ACC112 (cell line): ENCODE data around the gene RAB1A.
"Not testable (repeated sequence)": the region's sequence is repeated elsewhere in the genome, so short reads cannot be mapped to it uniquely, and the experiment has no call there.

Source experiments
- H2AFZ ChIP-seq: fragments of 200-600 bp; sonication (generic); one replicate; pipeline ENCODE4 v1.6.0; 2017; ENCODE audit warnings: antibody characterized with exemption, low read length; ENCODE audit not compliant: unreplicated experiment
- H3K27ac ChIP-seq: fragments of 200-600 bp; sonication (generic); 2 replicates; pipeline ENCODE4 v1.5.1; 2014; ENCODE audit warnings: low read depth, mild to moderate bottlenecking, antibody characterized with exemption, low read length, moderate library complexity
- H3K27me3 ChIP-seq: fragments of 200-600 bp; sonication (generic); 2 replicates; pipeline ENCODE4 v1.6.1; 2014; ENCODE audit warnings: mild to moderate bottlenecking, antibody characterized with exemption, low read length, moderate library complexity, mixed read lengths; ENCODE audit not compliant: insufficient read depth
- H3K36me3 ChIP-seq: fragments of 200-600 bp; sonication (generic); 2 replicates; pipeline ENCODE4 v1.6.1; 2016; ENCODE audit warnings: mild to moderate bottlenecking, antibody characterized with exemption, low read length, moderate library complexity, mixed read lengths; ENCODE audit not compliant: insufficient read depth
- H3K4me1 ChIP-seq: fragments of 200-600 bp; sonication (generic); one replicate; pipeline ENCODE4 v1.6.1; 2016; ENCODE audit warnings: low read length, mixed read lengths; ENCODE audit not compliant: insufficient read depth, unreplicated experiment, control insufficient read depth
- H3K4me3 ChIP-seq: fragments of 200-600 bp; sonication (generic); 2 replicates; pipeline ENCODE4 v1.5.1; 2014; ENCODE audit warnings: mild to moderate bottlenecking, low read depth, low read length
- H3K79me2 ChIP-seq: fragments of 200-600 bp; sonication (generic); one replicate; pipeline ENCODE4 v1.6.0; 2016; ENCODE audit warnings: low read length; ENCODE audit not compliant: control insufficient read depth, unreplicated experiment, insufficient read depth

The RAB1A gene

GRCh38 chr2:65129826-65130663, at the start of gene RAB1A:
RAB1A (minus strand) TSS chr2:65130106; CDS start chr2:65129915, 191 bp downstream.
- H2AFZ ChIP-seq, result peak within 1 kb of the TSS; percentile 52
- peaks cover 48% of the 10 kb centered on the region for H3K79me2 ChIP-seq

GRCh38 chr2:65177751-65178442, 48.0 kb upstream of the RAB1A start:
- H3K4me1 ChIP-seq, result no peaks in the 10 kb centered on the region
- no peak overlapping the region for H2AFZ ChIP-seq
- no peaks in the 10 kb centered on the region for H3K79me2 ChIP-seq

More at GRCh38 chr2:65129826-65130663, at the start of gene RAB1A:
- peaks cover 24% of the 10 kb centered on the region for H3K4me1 ChIP-seq
- peak within 1 kb of the TSS; percentile 75 for H3K27ac ChIP-seq
- H3K27me3 ChIP-seq, result no peaks in the 10 kb centered on the region
- no peaks in the 10 kb centered on the region for H3K36me3 ChIP-seq
- peak within 1 kb of the TSS; percentile 85 for H3K4me3 ChIP-seq

GRCh38 chr2:65175894-65176530, 46.1 kb upstream of the RAB1A start:
- no peaks in the 10 kb centered on the region for H3K27me3 ChIP-seq
- H3K36me3 ChIP-seq, result no peaks in the 10 kb centered on the region
- H3K79me2 ChIP-seq, result no peaks in the 10 kb centered on the region
- H2AFZ ChIP-seq, result no peak overlapping the region
- H3K27ac ChIP-seq, result no peak overlapping the region
- no peaks in the 10 kb centered on the region for H3K4me1 ChIP-seq
- no peak overlapping the region for H3K4me3 ChIP-seq

More at GRCh38 chr2:65177751-65178442, 48.0 kb upstream of the RAB1A start:
- Histone ChIP-seq H3K36me3 (no peaks in the 10 kb centered on the region), H3K27ac (no peak overlapping the region), H3K27me3 (no peaks in the 10 kb centered on the region), H3K4me3 (no peak overlapping the region)

DNA sequence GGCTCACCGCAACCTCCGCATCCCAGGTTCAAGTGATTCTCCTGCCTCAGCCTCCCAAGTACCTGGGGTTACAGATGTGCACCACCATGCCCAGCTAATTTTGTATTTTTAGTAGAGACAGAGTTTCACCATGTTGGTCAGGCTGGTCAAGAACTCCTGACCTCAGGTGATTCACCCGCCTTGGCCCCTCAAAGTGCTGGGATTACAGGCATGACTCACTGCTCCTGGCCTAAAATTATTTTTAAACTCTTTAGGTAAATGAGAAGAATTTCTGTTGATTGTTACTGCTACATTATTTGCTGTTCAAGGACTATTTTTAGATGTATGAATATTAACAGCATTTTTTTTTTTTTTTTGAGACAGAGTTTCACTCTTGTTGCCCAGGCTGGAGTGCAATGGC, 44.1 kb upstream of the RAB1A start:
- not testable (repeated sequence) for H3K4me1 ChIP-seq, H3K4me3 ChIP-seq, H3K27ac ChIP-seq, H2AFZ ChIP-seq, H3K36me3 ChIP-seq, H3K27me3 ChIP-seq, H3K79me2 ChIP-seq

GRCh38 chr2:65172994-65173790, 43.3 kb upstream of the RAB1A start:
- Histone ChIP-seq H3K36me3 (no peaks in the 10 kb centered on the region), H3K79me2 (no peaks in the 10 kb centered on the region), H3K4me1 (no peaks in the 10 kb centered on the region), H2AFZ (no peak overlapping the region), H3K4me3 (no peak overlapping the region), H3K27ac (no peak overlapping the region), H3K27me3 (no peaks in the 10 kb centered on the region)

GRCh38 chr2:65170611-65171477, 40.9 kb upstream of the RAB1A start:
- not testable (repeated sequence) for H3K27ac ChIP-seq, H3K36me3 ChIP-seq, H3K4me1 ChIP-seq, H3K27me3 ChIP-seq, H3K4me3 ChIP-seq, H2AFZ ChIP-seq, H3K79me2 ChIP-seq

DNA sequence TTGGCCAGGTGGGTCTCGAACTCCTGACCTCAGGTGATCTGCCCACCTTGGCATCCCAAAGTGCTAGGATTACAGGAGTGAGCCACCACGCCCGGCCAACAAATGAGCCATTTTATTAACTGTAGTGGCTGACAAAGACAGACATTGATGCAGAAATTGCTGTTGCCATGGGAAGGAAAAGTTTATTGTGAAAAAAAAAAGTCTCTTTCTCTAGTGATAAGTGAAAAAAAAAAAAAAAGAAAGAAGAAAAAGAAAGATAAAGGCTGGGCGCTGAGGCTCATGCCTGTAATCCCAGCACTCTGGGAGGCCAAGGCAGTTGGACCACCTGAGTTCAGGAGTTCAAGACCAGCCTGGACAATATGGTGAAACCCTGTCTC, 39.8 kb upstream of the RAB1A start:
- H3K36me3 ChIP-seq, result no peaks in the 10 kb centered on the region

DNA sequence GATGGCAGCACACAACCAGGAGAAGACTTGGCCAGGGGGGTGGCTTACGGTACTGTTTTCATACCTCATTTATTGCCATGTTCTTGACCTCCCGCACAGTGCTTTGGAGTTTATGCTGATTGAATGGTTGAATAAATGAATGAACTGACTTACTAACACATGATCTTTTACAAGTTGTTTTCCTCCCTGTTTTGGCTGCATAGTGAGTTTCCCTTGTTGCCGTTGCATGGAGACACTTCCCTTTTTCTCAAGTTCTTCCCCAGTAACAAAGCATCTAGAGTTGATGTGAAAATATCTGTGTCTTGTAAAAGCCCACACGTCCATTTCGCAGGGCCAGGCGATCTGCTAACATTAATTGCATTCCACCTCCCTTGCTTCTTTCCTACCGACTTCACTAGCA, 35.7 kb upstream of the RAB1A start:
- no peaks in the 10 kb centered on the region for H3K4me1 ChIP-seq
- no peak overlapping the region for H3K27ac ChIP-seq
- no peak overlapping the region for H3K4me3 ChIP-seq
- H3K36me3 ChIP-seq, result no peaks in the 10 kb centered on the region
- H3K27me3 ChIP-seq, result no peaks in the 10 kb centered on the region
- no peak overlapping the region for H2AFZ ChIP-seq
- no peaks in the 10 kb centered on the region for H3K79me2 ChIP-seq

More for the DNA sequence above, 39.8 kb upstream of the RAB1A start:
- no peak overlapping the region for H3K4me3 ChIP-seq
- H3K79me2 ChIP-seq, result no peaks in the 10 kb centered on the region
- H3K4me1 ChIP-seq, result no peaks in the 10 kb centered on the region
- H2AFZ ChIP-seq, result no peak overlapping the region
- H3K27me3 ChIP-seq, result no peaks in the 10 kb centered on the region
- no peak overlapping the region for H3K27ac ChIP-seq

DNA sequence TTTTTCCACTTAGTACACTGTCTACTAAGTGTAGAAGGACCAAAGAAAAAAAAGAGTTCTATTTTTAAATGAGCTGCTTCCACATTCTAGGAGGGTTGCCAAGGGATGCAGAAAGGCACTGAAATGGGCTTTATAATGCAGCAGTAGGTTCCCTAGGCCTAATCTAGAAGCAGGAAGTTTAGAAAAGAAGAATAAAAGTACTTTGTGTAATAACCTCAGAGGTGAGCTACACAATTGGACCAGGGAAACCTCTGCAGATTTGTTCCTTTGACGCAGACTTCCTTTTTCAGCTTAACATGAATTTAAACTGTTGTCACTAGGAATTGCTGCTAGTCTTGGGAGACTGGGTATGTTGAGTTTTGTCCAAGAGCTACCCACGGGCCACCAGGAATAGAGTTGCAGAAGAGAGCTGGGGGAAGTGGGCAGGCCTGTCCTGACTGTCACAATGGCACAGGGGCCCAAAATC, 34.6 kb upstream of the RAB1A start:
- Histone ChIP-seq H3K27me3 (no peaks in the 10 kb centered on the region), H3K4me3 (no peak overlapping the region), H2AFZ (no peak overlapping the region), H3K27ac (no peak overlapping the region), H3K36me3 (no peaks in the 10 kb centered on the region), H3K4me1 (no peaks in the 10 kb centered on the region), H3K79me2 (no peaks in the 10 kb centered on the region)
